Islet of Langerhans (tissue), 1 donor: ENCODE results near the gene LANCL3.
"Not testable (repeated sequence)": the region's sequence is repeated elsewhere in the genome, so short reads cannot be mapped to it uniquely, and the experiment has no call there.

ENCODE experiments used
- FAIRE-seq: peaks from one replicate; lab custom pipeline; 2011; peaks lifted over from hg19 to GRCh38; lab: Jason Lieb, UNC

Gene LANCL3

GRCh38 chrX:37571426-37572107, at the start of gene LANCL3:
Gene LANCL3 (plus strand): TSS chrX:37571661. CDS start chrX:37571871, 210 bp downstream.
- FAIRE-seq = not testable (repeated sequence)

- not testable (repeated sequence) for FAIRE-seq
These were observed 47.8 kb upstream of the LANCL3 start for GRCh38 chrX:37523673-37524072.

GRCh38 chrX:37541991-37542390, 29.5 kb upstream of the LANCL3 start:
- FAIRE-seq = no peak

GRCh38 chrX:37542791-37543190, 28.7 kb upstream of the LANCL3 start:
- FAIRE-seq = no peak

GRCh38 chrX:37543324-37543723, 28.1 kb upstream of the LANCL3 start:
- FAIRE-seq = no peak

GRCh38 chrX:37544531-37544930, 26.9 kb upstream of the LANCL3 start:
- FAIRE-seq = not testable (repeated sequence)

- FAIRE-seq = no peak
These were observed 26.4 kb upstream of the LANCL3 start for GRCh38 chrX:37545066-37545465.

GRCh38 chrX:37549619-37550018, 21.8 kb upstream of the LANCL3 start:
- FAIRE-seq = not testable (repeated sequence)

- no peak for FAIRE-seq
These were observed 18.0 kb upstream of the LANCL3 start for GRCh38 chrX:37553476-37553875.

GRCh38 chrX:37565254-37565653, 6.2 kb upstream of the LANCL3 start:
- FAIRE-seq = not testable (repeated sequence)

GRCh38 chrX:37570349-37570748, 1.1 kb upstream of the LANCL3 start:
- not testable (repeated sequence) for FAIRE-seq

- not testable (repeated sequence) for FAIRE-seq
These were observed 687 bp downstream of the LANCL3 start for GRCh38 chrX:37572108-37572587.

GRCh38 chrX:37573121-37573520, 1.7 kb downstream of the LANCL3 start:
- FAIRE-seq = not testable (repeated sequence)

- peak; percentile 9 for FAIRE-seq
These were observed 6.6 kb downstream of the LANCL3 start for GRCh38 chrX:37578045-37578444.

- no peak for FAIRE-seq
These were observed 8.6 kb downstream of the LANCL3 start for GRCh38 chrX:37580080-37580479.

- not testable (repeated sequence) for FAIRE-seq
These were observed 15.9 kb downstream of the LANCL3 start for GRCh38 chrX:37587337-37587736.

- FAIRE-seq = no peak
These were observed 18.6 kb downstream of the LANCL3 start for GRCh38 chrX:37590047-37590446.

- no peak for FAIRE-seq
These were observed 23.4 kb downstream of the LANCL3 start for GRCh38 chrX:37594755-37595382.

GRCh38 chrX:37599729-37600128, 28.3 kb downstream of the LANCL3 start:
- FAIRE-seq = no peak

- FAIRE-seq = no peak
These were observed 32.5 kb downstream of the LANCL3 start for GRCh38 chrX:37603938-37604409.

GRCh38 chrX:37607243-37607642, 35.8 kb downstream of the LANCL3 start:
- FAIRE-seq = no peak

- FAIRE-seq = no peak
These were observed 36.7 kb downstream of the LANCL3 start for GRCh38 chrX:37608156-37608555.

- no peak for FAIRE-seq
These were observed 38.3 kb downstream of the LANCL3 start for GRCh38 chrX:37609727-37610126.

GRCh38 chrX:37613933-37614332, 42.5 kb downstream of the LANCL3 start:
- FAIRE-seq = no peak
